Activated CD8-positive, alpha-beta T cell treated with anti-CD3 and anti-CD28 coated beads for 36 hours (primary cell): ENCODE data around the gene PID1. TPM values are rescaled to one million over a fixed set of nuclear protein-coding genes. Genes with fewer than 3 reads are reported as not detected.
"Not testable (repeated sequence)": the region's sequence is repeated elsewhere in the genome, so short reads cannot be mapped to it uniquely, and the experiment has no call there.

Source experiments
- ATAC-seq: fragments of 200-7000 bp; cut with Tn5 transposase; one replicate; pipeline ENCODE4 v1.10.0; 2021; ENCODE audit warnings: mild to moderate bottlenecking, moderate library complexity
- CTCF ChIA-PET: fragments of 350-600 bp; sonication (Branson Sonifier 250); formaldehyde crosslinking; loops from one replicate; lab custom pipeline; 2021; ENCODE audit warnings: antibody characterized with exemption; lab: Charles Lee
- POLR2A ChIA-PET: fragments of 350-600 bp; sonication (Branson Sonifier 250); formaldehyde crosslinking; loops from one replicate; lab custom pipeline; 2021; ENCODE audit warnings: antibody characterized with exemption; lab: Charles Lee
- DNase-seq: peaks from one replicate; pipeline ENCODE4 v3.0.0-alpha.2; 2020
- H3K27ac Mint-ChIP-seq: one replicate; pipeline ENCODE4 v1.8.0; 2021; ENCODE audit warnings: mild to moderate bottlenecking, mixed read lengths
- H3K27me3 Mint-ChIP-seq: one replicate; pipeline ENCODE4 v1.8.0; 2021; ENCODE audit warnings: mixed read lengths
- H3K36me3 Mint-ChIP-seq: one replicate; pipeline ENCODE4 v1.8.0; 2021; ENCODE audit warnings: low read depth, mixed read lengths
- H3K4me1 Mint-ChIP-seq: one replicate; pipeline ENCODE4 v1.8.0; 2021; ENCODE audit warnings: low read depth, mixed read lengths
- H3K4me3 Mint-ChIP-seq: one replicate; pipeline ENCODE4 v1.8.0; 2021; ENCODE audit warnings: mild to moderate bottlenecking, moderate library complexity, mixed read lengths
- H3K9me3 Mint-ChIP-seq: one replicate; pipeline ENCODE4 v1.8.0; 2021; ENCODE audit warnings: mixed read lengths
- CTCF ChIP-seq: fragments of 200-600 bp; IDR thresholded peaks from one replicate; pipeline ENCODE4 v1.8.0; 2022; ENCODE audit warnings: antibody characterized with exemption, mild to moderate bottlenecking
- intact Hi-C: fragments of 100-400 bp; cut with micrococcal nuclease; formaldehyde crosslinking; loops from one replicate; pipeline ENCODE4 v1.10.0; 2022
- total RNA-seq, 2 experiments: library from RNA; stranded (reverse); gene quantifications; one replicate each; pipeline ENCODE4 v1.2.3, GENCODE V29; 2021

Gene PID1
- total RNA-seq, 2 experiments from 2014 or later: not detected

GRCh38 chr2:229193281-229193680 lies 77.8 kb downstream of the PID1 start:
- Mint-ChIP-seq H3K4me3 (no peak overlapping the region), H3K36me3 (no peaks in the 10 kb centered on the region), H3K27me3 (no peaks in the 10 kb centered on the region), H3K4me1 (no peaks in the 10 kb centered on the region), H3K27ac (no peak overlapping the region), H3K9me3 (no peaks in the 10 kb centered on the region)
- ChIA-PET POLR2A (no interaction called here), CTCF (no interaction called here)
- no peak for ATAC-seq
- TF ChIP-seq CTCF: no peak
- intact Hi-C loops: no loop called here
- no peak for DNase-seq

GRCh38 chr2:229191413-229191812 lies 79.7 kb downstream of the PID1 start:
- TF ChIP-seq CTCF: no peak
- H3K4me1 Mint-ChIP-seq: no peaks in the 10 kb centered on the region
- H3K27ac Mint-ChIP-seq: no peak overlapping the region
- CTCF ChIA-PET: no interaction called here
- peaks cover 1% of the 10 kb centered on the region for H3K36me3 Mint-ChIP-seq
- ATAC-seq (no peak), DNase-seq (no peak)
- H3K9me3 Mint-ChIP-seq: peaks cover 14% of the 10 kb centered on the region
- H3K27me3 Mint-ChIP-seq: no peaks in the 10 kb centered on the region
- H3K4me3 Mint-ChIP-seq: no peak overlapping the region
- POLR2A ChIA-PET: no interaction called here
- intact Hi-C loops: no loop called here

- H3K36me3 Mint-ChIP-seq, H3K4me3 Mint-ChIP-seq, DNase-seq, ATAC-seq, POLR2A ChIA-PET, H3K4me1 Mint-ChIP-seq, intact Hi-C loops, CTCF ChIA-PET, H3K27ac Mint-ChIP-seq, H3K27me3 Mint-ChIP-seq: not testable (repeated sequence)
- peaks cover 14% of the 10 kb centered on the region for H3K9me3 Mint-ChIP-seq
Observed at GRCh38 chr2:229187123-229187522, 84.0 kb downstream of the PID1 start.

GRCh38 chr2:229181641-229182040 lies 89.4 kb downstream of the PID1 start:
- Mint-ChIP-seq H3K27ac (no peak overlapping the region), H3K36me3 (no peaks in the 10 kb centered on the region), H3K4me1 (no peaks in the 10 kb centered on the region), H3K27me3 (no peaks in the 10 kb centered on the region), H3K4me3 (no peak overlapping the region), H3K9me3 (no peaks in the 10 kb centered on the region)
- DNase-seq (no peak), ATAC-seq (no peak)
- POLR2A ChIA-PET: no interaction called here
- no peak for TF ChIP-seq CTCF
- CTCF ChIA-PET: no interaction called here
- intact Hi-C loops: no loop called here

- no peak for TF ChIP-seq CTCF
- Mint-ChIP-seq H3K36me3 (no peaks in the 10 kb centered on the region), H3K4me1 (no peaks in the 10 kb centered on the region), H3K4me3 (no peak overlapping the region), H3K9me3 (no peaks in the 10 kb centered on the region), H3K27ac (no peak overlapping the region), H3K27me3 (no peaks in the 10 kb centered on the region)
- ChIA-PET POLR2A (no interaction called here), CTCF (no interaction called here)
- ATAC-seq (no peak), DNase-seq (no peak)
- intact Hi-C loops: no loop called here
Observed at GRCh38 chr2:229180658-229181057, 90.4 kb downstream of the PID1 start.

- Mint-ChIP-seq H3K9me3 (no peaks in the 10 kb centered on the region), H3K27me3 (no peaks in the 10 kb centered on the region), H3K4me3 (no peak overlapping the region), H3K4me1 (no peaks in the 10 kb centered on the region), H3K36me3 (no peaks in the 10 kb centered on the region), H3K27ac (no peak overlapping the region)
- intact Hi-C loops: no loop called here
- DNase-seq (no peak), ATAC-seq (no peak)
- ChIA-PET CTCF (no interaction called here), POLR2A (no interaction called here)
- TF ChIP-seq CTCF: no peak
Observed at GRCh38 chr2:229179628-229180027, 91.5 kb downstream of the PID1 start.
